Activated T-helper 2 cell treated with anti-CD3 and anti-CD28 coated beads, Interferon-gamma antibody, Interleukin-2, Interleukin-4, amounts not matched to agents 10 μg/mL and 5 μg/mL and 100 μg/mL, durations not matched to agents 14 hours and 24 hours and 36 hours (primary cell): ENCODE data around the gene PSME4. TPM values are rescaled to one million over a fixed set of nuclear protein-coding genes. Genes with fewer than 3 reads are reported as not detected.
"Not testable (repeated sequence)": the region's sequence is repeated elsewhere in the genome, so short reads cannot be mapped to it uniquely, and the experiment has no call there.

Experiments
- DNase-seq: peaks from one replicate; pipeline ENCODE4 v3.0.0; 2021; ENCODE audit warnings: low spot score
- H3K27ac Mint-ChIP-seq: one replicate; pipeline ENCODE4 v1.8.0; 2021; ENCODE audit warnings: mixed read lengths
- H3K27me3 Mint-ChIP-seq: one replicate; pipeline ENCODE4 v1.8.0; 2021; ENCODE audit warnings: low read depth, mixed read lengths
- H3K36me3 Mint-ChIP-seq: one replicate; pipeline ENCODE4 v1.8.0; 2021; ENCODE audit warnings: low read depth, mixed read lengths
- H3K4me1 Mint-ChIP-seq: one replicate; pipeline ENCODE4 v1.8.0; 2021; ENCODE audit warnings: low read depth, mixed read lengths
- H3K4me3 Mint-ChIP-seq: one replicate; pipeline ENCODE4 v1.8.0; 2021; ENCODE audit warnings: low read depth, mild to moderate bottlenecking, moderate library complexity, mixed read lengths
- H3K9me3 Mint-ChIP-seq: one replicate; pipeline ENCODE4 v1.8.0; 2021; ENCODE audit warnings: mixed read lengths
- intact Hi-C: fragments of 100-400 bp; cut with micrococcal nuclease; formaldehyde crosslinking; loops from one replicate; pipeline ENCODE4 v1.15.1; 2023
- total RNA-seq: library from RNA; stranded (reverse); gene quantifications from 2 replicates; pipeline ENCODE4 v1.2.3, GENCODE V29; 2022

PSME4 gene
- total RNA-seq, 1 donor from 2014 or later, result 52.0 TPM

DNA sequence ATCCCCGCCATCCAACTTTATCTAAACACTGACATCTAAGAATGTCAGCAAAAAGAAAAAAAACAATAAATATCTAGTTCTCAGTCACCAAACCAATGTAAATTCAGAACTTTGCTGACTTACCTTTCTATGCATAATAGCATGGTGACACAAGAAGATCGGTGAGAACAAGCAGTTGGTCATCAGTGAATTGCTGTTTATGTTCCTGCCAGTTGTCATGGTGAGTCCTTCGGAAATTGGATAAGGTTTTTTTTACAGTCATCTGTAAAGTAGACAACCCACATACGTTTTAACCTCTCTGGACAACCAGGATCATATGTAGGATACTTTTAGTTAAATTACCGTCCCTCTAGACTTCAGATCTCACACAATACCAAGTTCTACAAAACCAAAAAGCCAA, 104.8 kb downstream of the PSME4 start:
- H3K36me3 Mint-ChIP-seq, result peaks cover 35% of the 10 kb centered on the region
- no peaks in the 10 kb centered on the region for H3K9me3 Mint-ChIP-seq
- H3K4me3 Mint-ChIP-seq, result no peak overlapping the region
- no peak for DNase-seq
- H3K4me1 Mint-ChIP-seq, result no peaks in the 10 kb centered on the region
- intact Hi-C loops, result no loop called here
- H3K27ac Mint-ChIP-seq, result no peak overlapping the region
- no peaks in the 10 kb centered on the region for H3K27me3 Mint-ChIP-seq

DNA sequence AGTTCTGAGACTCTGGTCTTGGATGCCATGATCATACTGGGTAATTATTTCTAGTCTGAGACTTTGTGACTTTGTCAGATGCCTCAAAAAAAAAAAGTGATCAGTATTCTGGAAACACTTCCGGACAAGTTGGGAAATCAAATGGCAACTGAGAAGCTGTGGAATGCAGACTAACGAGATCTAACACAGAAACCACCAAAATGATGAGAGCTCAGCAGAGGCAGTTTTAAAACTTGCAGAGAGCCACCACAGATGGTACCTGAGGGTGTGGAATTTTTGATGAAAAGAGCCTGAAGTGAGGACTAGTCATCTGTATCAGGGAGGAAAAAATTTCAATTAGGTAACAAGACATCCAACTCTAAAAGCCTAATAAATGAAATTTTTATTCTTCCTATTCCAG, 105.5 kb downstream of the PSME4 start:
- Mint-ChIP-seq H3K27ac (no peak overlapping the region), H3K4me3 (no peak overlapping the region), H3K4me1 (no peaks in the 10 kb centered on the region), H3K36me3 (peaks cover 35% of the 10 kb centered on the region), H3K9me3 (no peaks in the 10 kb centered on the region), H3K27me3 (no peaks in the 10 kb centered on the region)
- no peak for DNase-seq
- intact Hi-C loops, result no loop called here

DNA sequence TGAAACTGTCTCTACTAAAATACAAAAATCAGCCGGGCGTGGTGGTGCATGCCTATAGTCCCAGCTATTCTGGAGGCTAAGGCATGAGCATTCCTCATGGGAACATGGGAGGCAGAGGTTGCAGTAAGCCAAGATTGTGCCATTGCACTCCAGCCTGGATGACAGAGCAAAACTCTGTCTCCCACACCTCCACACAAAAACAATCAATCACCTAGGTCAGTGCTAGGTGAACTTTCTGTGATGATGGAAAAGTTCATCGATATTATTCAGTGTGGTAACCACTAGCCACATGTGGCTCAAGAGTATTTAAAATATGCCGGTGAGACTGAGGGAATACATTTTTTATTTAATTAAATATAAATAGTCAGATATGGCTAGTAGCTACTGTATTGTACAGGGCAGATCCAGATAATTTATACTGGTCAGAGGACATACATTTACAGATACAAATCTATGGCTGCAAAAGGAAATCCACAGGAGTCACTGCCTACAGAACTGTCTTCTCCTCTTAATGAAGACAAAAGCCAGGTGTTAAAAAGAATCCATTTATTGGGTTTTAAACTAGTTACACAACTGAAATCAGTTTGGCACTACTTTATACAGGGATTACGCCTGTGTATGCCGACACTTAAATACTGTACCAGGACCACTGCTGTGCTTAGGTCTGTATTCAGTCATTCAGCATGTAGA, 107.1 kb downstream of the PSME4 start:
- H3K27me3 Mint-ChIP-seq, result no peaks in the 10 kb centered on the region
- H3K9me3 Mint-ChIP-seq, result no peaks in the 10 kb centered on the region
- intact Hi-C loops, result no loop called here
- H3K27ac Mint-ChIP-seq, result no peak overlapping the region
- H3K4me1 Mint-ChIP-seq, result no peaks in the 10 kb centered on the region
- DNase-seq, result no peak
- H3K4me3 Mint-ChIP-seq, result no peak overlapping the region
- peaks cover 32% of the 10 kb centered on the region for H3K36me3 Mint-ChIP-seq

DNA sequence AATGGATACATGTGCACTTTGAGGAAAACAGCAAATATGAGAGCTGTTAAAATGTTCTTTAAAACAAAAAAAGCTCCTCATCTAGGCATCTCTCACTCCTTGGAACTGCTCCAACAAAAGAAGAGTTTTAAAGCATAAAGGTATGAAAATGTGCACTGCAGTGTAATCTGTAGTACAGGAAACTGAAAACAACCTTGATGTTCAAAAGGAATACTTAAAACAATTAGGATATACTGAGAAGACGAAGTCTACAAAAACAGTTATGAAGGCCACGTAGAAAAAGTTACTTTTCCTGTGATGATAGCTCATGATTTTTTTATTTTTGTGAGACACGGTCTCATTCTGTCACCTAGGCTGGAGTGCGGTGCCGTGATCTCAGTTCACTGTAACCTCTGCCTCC, 109.0 kb downstream of the PSME4 start:
- Mint-ChIP-seq H3K4me1 (no peaks in the 10 kb centered on the region), H3K27me3 (no peaks in the 10 kb centered on the region), H3K9me3 (no peaks in the 10 kb centered on the region), H3K27ac (no peak overlapping the region), H3K36me3 (peaks cover 22% of the 10 kb centered on the region), H3K4me3 (no peak overlapping the region)
- intact Hi-C loops, result no loop called here
- no peak for DNase-seq

DNA sequence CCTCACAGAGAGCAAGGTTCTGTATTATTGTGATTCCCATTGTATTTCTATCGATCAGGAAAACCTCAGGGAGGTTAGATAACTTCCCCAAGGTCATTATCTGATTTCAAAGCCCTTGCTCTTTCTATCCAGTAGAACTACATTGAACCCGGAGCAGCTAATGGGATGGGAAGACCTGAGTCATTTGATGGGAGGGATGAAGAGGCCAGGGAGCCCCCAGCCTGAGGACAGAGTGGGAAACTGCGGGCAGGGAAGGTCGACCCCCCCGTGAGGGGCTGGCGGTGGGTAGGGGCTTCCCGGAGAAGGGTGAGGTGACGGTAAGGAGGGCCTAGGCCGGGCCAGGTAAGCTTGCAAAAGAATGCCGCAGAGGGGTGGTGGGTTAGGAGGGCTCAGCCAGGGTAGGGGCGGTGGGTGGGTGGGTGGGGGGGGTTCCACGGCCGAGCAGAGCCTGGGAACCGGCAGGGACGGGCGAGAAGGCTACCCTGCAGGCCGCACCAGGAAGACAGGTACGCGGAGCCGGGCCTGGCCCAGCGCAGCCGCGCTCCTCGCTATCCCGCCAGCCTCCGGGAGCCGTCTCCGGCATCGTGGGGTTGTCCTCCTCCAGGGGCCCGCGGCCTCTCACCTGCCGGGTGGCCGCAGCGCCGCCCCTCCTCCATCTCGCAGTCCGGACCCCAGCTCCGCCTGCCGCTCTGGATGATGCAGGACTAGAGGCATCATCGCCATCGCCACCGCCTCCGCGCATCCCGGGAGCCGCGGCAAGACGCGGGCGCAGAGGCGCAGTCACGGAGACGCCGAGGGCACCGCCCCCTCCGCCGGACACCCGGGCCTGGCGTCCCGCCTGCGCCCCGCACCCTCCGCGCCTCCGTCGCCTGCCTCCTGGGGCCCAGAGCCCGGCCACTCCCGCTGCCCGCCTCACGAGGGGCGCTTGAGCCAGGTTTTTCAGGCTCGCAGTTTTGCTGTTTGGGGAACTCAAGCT, 111.3 kb downstream of the PSME4 start, which contains the start of gene GPR75:
Gene GPR75, minus strand, starts transcription at position 762 of the 976 bp plus-strand sequence. CDS start 5,211 bp downstream, outside the sequence.
- intact Hi-C loops, result no loop called here

DNA sequence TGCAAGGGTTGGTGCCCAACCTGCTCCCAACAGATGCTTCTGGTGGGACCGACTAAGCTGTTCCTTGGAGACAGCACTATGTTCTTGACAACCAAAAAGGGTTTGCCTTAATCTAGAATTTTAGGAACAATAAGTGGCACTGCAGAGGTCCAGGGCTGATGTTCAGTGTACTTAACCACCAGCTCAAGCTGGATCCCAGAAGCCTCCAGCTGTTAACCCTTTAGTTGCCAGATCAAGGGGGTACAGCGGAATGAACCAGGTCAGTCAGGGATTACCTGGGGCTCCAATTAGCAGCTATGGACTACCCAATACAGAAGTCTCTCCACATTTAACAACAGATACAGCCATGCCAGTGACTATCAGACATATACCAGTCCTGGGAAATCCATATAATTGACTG, 114.5 kb downstream of the PSME4 start:
- peaks cover 15% of the 10 kb centered on the region for H3K36me3 Mint-ChIP-seq
- H3K4me3 Mint-ChIP-seq, result no peak overlapping the region
- H3K27me3 Mint-ChIP-seq, result no peaks in the 10 kb centered on the region
- DNase-seq, result no peak
- H3K4me1 Mint-ChIP-seq, result no peaks in the 10 kb centered on the region
- H3K27ac Mint-ChIP-seq, result no peak overlapping the region
- intact Hi-C loops, result no loop called here
- H3K9me3 Mint-ChIP-seq, result no peaks in the 10 kb centered on the region

More for the DNA sequence above, 111.3 kb downstream of the PSME4 start, which contains the start of gene GPR75:
- Mint-ChIP-seq H3K27me3 (no peaks in the 10 kb centered on the region), H3K9me3 (no peaks in the 10 kb centered on the region), H3K27ac (no peak within 1 kb of the TSS), H3K4me1 (no peaks in the 10 kb centered on the region), H3K36me3 (peaks cover 3% of the 10 kb centered on the region), H3K4me3 (no peak within 1 kb of the TSS)
- DNase-seq, result no peak

DNA sequence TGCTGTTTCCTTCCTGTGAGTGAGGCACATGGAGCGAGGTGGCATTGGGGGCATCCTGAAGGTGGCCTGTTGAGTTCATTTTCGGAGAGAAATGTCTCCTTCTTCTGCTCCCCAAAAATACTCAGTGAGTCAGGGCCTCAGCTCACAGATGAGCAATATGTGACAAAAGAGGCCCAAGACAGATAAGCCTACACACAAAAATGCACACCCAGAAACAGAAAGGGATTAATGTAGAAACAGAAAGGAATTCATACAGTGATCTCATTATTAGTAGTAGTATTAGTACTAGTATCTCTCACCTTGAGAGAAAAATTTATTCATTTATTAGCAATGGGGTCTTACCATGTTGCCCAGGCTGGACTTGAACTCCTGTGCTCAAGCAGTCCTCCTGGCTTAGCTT, 116.1 kb downstream of the PSME4 start:
- H3K4me1 Mint-ChIP-seq, result no peaks in the 10 kb centered on the region
- intact Hi-C loops, result no loop called here
- H3K27me3 Mint-ChIP-seq, result no peaks in the 10 kb centered on the region
- no peak overlapping the region for H3K27ac Mint-ChIP-seq
- H3K4me3 Mint-ChIP-seq, result no peak overlapping the region
- H3K36me3 Mint-ChIP-seq, result peaks cover 15% of the 10 kb centered on the region
- no peak for DNase-seq
- no peaks in the 10 kb centered on the region for H3K9me3 Mint-ChIP-seq

DNA sequence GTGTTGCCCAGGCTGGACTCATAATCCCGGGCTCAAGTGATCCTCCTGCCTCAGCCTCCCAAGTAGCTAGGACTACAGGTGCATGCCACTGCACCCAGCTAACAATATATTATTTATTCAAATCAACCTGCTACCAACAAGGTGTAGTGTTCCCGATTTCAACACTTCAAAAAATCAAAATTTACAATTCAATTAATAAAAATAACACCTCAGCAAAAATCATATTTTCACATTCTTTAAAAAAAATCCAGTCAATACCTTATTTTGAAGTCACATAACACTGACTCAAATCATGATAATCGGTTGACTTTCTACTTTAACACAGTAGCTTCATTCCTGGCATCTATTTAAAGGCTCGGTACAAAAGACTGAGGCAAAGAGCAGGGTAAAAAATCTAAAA, 118.3 kb downstream of the PSME4 start:
- H3K4me3 Mint-ChIP-seq, result no peak overlapping the region
- peaks cover 20% of the 10 kb centered on the region for H3K36me3 Mint-ChIP-seq
- no peaks in the 10 kb centered on the region for H3K9me3 Mint-ChIP-seq
- intact Hi-C loops, result no loop called here
- H3K27me3 Mint-ChIP-seq, result no peaks in the 10 kb centered on the region
- H3K4me1 Mint-ChIP-seq, result no peaks in the 10 kb centered on the region
- no peak overlapping the region for H3K27ac Mint-ChIP-seq
- no peak for DNase-seq

DNA sequence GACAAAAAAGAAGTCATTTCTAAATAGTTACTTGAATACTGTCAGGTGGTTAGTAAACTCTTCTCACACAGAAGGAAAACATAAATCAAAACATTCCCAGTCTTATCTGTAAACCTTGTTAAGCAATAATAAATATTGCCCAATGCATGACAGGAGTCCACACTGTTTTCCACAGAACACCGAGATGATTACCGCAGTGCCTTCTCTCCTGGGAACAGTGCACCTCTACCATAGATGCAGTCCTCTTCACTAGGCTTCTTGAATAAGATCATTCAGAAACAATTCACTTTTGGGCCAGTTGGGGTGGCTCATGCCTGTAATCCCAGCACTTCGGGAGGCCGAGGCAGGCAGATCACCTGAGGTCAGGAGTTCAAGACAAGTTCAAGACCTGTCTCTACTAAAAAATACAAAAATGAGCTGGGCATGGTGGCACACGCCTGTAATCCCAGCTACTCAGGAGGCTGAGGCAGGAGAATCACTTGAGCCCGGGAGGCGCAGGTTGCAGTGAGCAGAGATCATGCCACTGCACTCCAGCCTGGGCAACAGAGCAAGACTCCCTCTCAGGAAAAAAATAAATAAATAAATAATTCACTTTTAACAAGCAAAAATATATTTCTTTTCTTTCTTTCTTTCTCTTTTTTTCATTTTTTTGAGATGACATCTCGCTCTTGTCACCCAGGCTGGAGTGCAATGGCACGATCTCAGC, 119.6 kb downstream of the PSME4 start:
- H3K9me3 Mint-ChIP-seq, H3K27me3 Mint-ChIP-seq, intact Hi-C loops, H3K4me3 Mint-ChIP-seq, H3K4me1 Mint-ChIP-seq, H3K27ac Mint-ChIP-seq, DNase-seq: not testable (repeated sequence)
- peaks cover 20% of the 10 kb centered on the region for H3K36me3 Mint-ChIP-seq

DNA sequence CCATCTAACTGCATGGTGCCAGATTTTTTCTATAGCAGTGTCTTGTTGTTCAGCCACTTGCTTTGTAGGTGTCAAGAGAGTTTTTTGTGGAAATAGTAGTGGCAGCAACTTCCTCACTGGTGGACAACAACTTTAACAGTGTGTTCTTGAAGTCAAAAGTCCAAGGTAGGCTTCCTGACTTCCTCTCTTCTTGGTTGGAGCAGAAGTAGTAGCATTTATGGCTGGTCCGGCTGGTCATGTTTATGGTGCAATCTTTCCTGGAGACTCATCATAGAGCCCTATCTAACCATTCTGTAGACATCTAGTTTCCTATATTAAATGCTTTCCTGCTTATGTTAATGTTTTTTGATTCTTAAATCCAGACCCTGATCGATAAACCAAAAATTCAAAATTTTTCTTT, 122.7 kb downstream of the PSME4 start:
- H3K4me1 Mint-ChIP-seq, result no peaks in the 10 kb centered on the region

DNA sequence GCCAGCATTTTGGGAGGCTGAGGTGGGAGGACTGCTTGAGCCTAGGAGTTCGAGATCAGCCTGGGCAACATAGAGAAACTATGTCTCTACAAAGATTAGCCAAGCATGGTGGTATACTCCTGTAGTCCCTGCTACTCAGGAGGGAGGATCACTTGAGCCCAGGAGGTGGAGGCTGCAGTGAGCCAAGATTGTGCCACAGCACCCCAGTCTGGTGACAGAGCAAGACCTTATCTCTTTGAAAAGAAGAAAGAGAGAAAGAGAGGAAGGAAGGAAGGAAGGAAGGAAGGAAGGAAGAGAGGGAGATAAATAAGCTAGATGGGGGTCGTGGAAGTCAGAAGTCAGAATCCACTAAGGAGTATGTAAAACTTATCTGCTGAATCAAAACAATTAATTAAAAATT, 127.2 kb downstream of the PSME4 start:
- DNase-seq, result no peak
- Mint-ChIP-seq H3K27ac (no peak overlapping the region), H3K36me3 (peaks cover 5% of the 10 kb centered on the region), H3K9me3 (no peaks in the 10 kb centered on the region), H3K27me3 (no peaks in the 10 kb centered on the region), H3K4me1 (peaks cover 4% of the 10 kb centered on the region), H3K4me3 (no peak overlapping the region)
- intact Hi-C loops, result no loop called here

More for the DNA sequence above, 122.7 kb downstream of the PSME4 start:
- Mint-ChIP-seq H3K27ac (no peak overlapping the region), H3K27me3 (no peaks in the 10 kb centered on the region), H3K36me3 (peaks cover 10% of the 10 kb centered on the region), H3K4me3 (no peak overlapping the region), H3K9me3 (no peaks in the 10 kb centered on the region)
- no peak for DNase-seq
- intact Hi-C loops, result no loop called here

DNA sequence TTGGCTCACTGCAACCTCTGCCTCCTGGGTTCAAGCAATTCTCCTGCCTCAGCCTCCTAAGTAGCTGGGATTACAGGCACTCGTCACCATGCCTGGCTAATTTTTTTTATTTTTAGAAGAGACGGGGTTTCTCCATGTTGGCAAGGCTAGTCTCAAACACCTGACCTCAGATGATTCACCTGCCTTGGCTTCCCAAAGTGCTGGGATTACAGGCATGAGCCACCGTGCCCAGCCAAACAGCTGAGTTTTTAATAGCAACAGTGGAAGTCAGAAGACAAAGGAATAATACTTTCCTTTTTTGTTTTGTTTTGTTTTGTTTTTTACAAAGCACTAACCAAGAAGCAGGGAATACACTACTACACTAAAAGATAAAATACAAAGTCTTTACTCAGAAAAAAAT, 127.9 kb downstream of the PSME4 start:
- Mint-ChIP-seq H3K9me3 (no peaks in the 10 kb centered on the region), H3K27me3 (no peaks in the 10 kb centered on the region), H3K27ac (no peak overlapping the region), H3K36me3 (peaks cover 1% of the 10 kb centered on the region), H3K4me1 (peaks cover 4% of the 10 kb centered on the region), H3K4me3 (no peak overlapping the region)
- no peak for DNase-seq
- intact Hi-C loops, result no loop called here
